HepG2 (cell line): Measurements from ENCODE around the gene AKIP1. TPM values are rescaled to one million over a fixed set of nuclear protein-coding genes. Genes with fewer than 3 reads are reported as not detected.

Experiments used
- ARID5B ChIP-seq: IDR thresholded peaks from 2 replicates; pipeline ENCODE4 v1.4.0; 2020; ENCODE audit warnings: mild to moderate bottlenecking, missing genetic modification reagents
- CBX2 ChIP-seq, 2 experiments: fragments of 200-600 bp in 1 of 2; sonication (generic); formaldehyde crosslinking in 1 of 2; IDR thresholded peaks; 2 replicates each; pipeline versions ENCODE4 v1.7.0 to v1.8.1; 2018 to 2022; ENCODE audit warnings: low read depth in 2 of 2, low read length in 1 of 2, mild to moderate bottlenecking in 1 of 2, missing genetic modification reagents in 1 of 2
- CREBL2 ChIP-seq: sonication (generic); formaldehyde crosslinking; IDR thresholded peaks from 2 replicates; pipeline ENCODE4 v1.8.1; 2023; ENCODE audit warnings: missing genetic modification reagents, mild to moderate bottlenecking, borderline replicate concordance
- EP300 ChIP-seq, 3 experiments: sonication (generic) in 1 of 3; formaldehyde crosslinking in 1 of 3; IDR thresholded peaks; 2 replicates each; pipeline versions ENCODE4 v1.5.1 to v1.6.1; 2011 to 2020; ENCODE audit warnings: low read depth in 2 of 3, low read length in 2 of 3, borderline replicate concordance in 1 of 3, improper control_type of control experiment in 1 of 3, mild to moderate bottlenecking in 1 of 3, missing genetic modification reagents in 1 of 3, moderate library complexity in 1 of 3
- FOXP4 ChIP-seq: sonication (generic); formaldehyde crosslinking; IDR thresholded peaks from 2 replicates; pipeline ENCODE4 v1.4.0; 2020; ENCODE audit warnings: missing genetic modification reagents
- GABPA ChIP-seq, 2 experiments: IDR thresholded peaks; 2 replicates each; pipeline ENCODE4 v1.6.1; 2011 to 2016; ENCODE audit warnings: low read depth in 2 of 2, low read length in 1 of 2, missing biosample characterization in 1 of 2, missing genetic modification characterization in 1 of 2
- GFI1 ChIP-seq: sonication (generic); formaldehyde crosslinking; IDR thresholded peaks from 2 replicates; pipeline ENCODE4 v1.5.0; 2020; ENCODE audit warnings: missing genetic modification reagents, mild to moderate bottlenecking, borderline replicate concordance
- HCFC1 ChIP-seq: fragments of 150-350 bp; IDR thresholded peaks from 2 replicates; pipeline ENCODE4 v1.6.1; 2014; ENCODE audit warnings: low read depth, low read length
- HMGXB4 ChIP-seq, 2 experiments: sonication (generic) in 1 of 2; formaldehyde crosslinking in 1 of 2; IDR thresholded peaks; 2 replicates each; pipeline versions ENCODE4 v1.4.0 to v1.6.1; 2018 to 2020; ENCODE audit warnings: missing genetic modification reagents in 2 of 2, borderline replicate concordance in 1 of 2, low read depth in 1 of 2, mild to moderate bottlenecking in 1 of 2, missing biosample characterization in 1 of 2
- MXD1 ChIP-seq: sonication (generic); formaldehyde crosslinking; IDR thresholded peaks from 2 replicates; pipeline ENCODE4 v1.4.0; 2020; ENCODE audit warnings: mild to moderate bottlenecking, missing genetic modification reagents
- MZF1 ChIP-seq: sonication (generic); formaldehyde crosslinking; IDR thresholded peaks from 2 replicates; pipeline ENCODE4 v1.8.1; 2023; ENCODE audit warnings: mild to moderate bottlenecking, missing genetic modification reagents, borderline replicate concordance
- POLR2G ChIP-seq: fragments of 200-400 bp; formaldehyde crosslinking; IDR thresholded peaks from 2 replicates; pipeline ENCODE4 v1.6.1; 2018; ENCODE audit warnings: mild to moderate bottlenecking, low read depth, low read length, moderate library complexity
- SMAD1 ChIP-seq: sonication (generic); formaldehyde crosslinking; IDR thresholded peaks from 2 replicates; pipeline ENCODE4 v1.4.0; 2020; ENCODE audit warnings: missing genetic modification reagents, low read depth, mild to moderate bottlenecking, borderline replicate concordance
- SNAI1 ChIP-seq: sonication (generic); formaldehyde crosslinking; IDR thresholded peaks from 2 replicates; pipeline ENCODE4 v1.5.0; 2020; ENCODE audit warnings: mild to moderate bottlenecking, missing genetic modification reagents, borderline replicate concordance
- ZNF101 ChIP-seq: sonication (generic); formaldehyde crosslinking; IDR thresholded peaks from 2 replicates; pipeline ENCODE4 v1.4.0; 2020; ENCODE audit warnings: mild to moderate bottlenecking, low read depth, missing genetic modification reagents, borderline replicate concordance
- ZNF441 ChIP-seq: sonication (generic); formaldehyde crosslinking; IDR thresholded peaks from 2 replicates; pipeline ENCODE4 v1.7.0; 2021; ENCODE audit warnings: missing genetic modification reagents, borderline replicate concordance
- polyA plus RNA-seq, 8 experiments: library from polyadenylated mRNA; depleted of rRNA in 3 of 8; stranded (reverse) in 7 of 8; unstranded in 1 of 8; fragments of >200 nt; fragmentation: Illumina TruSeq in 4 of 8; extraction: Trizol in 4 of 8; gene quantifications; 2 replicates each; pipeline versions ENCODE4 v1.2.1 to v1.2.3, GENCODE V29; 2011 to 2016; ENCODE audit warnings: low read depth in 4 of 8, missing spikeins in 1 of 8, mixed read lengths in 1 of 8; ENCODE audit not compliant: insufficient read depth in 1 of 8
- total RNA-seq, 5 experiments: library from RNA; depleted of rRNA; stranded (reverse); fragments of >200 nt; fragmentation: Illumina TruSeq; extraction: Trizol; gene quantifications; 2 replicates each; pipeline ENCODE4 v1.2.3, GENCODE V29; 2016; ENCODE audit warnings: low read depth in 1 of 5

AKIP1 gene
- total and polyA plus RNA-seq, 2 of the 13 experiments (the other 11 are each of a cell fraction or from before 2014, with no cell fraction given): 10.0 to 20.3 TPM

- peak; percentile 71 to 79 for TF ChIP-seq HMGXB4 (CRISPR knock-in tag; IDR thresholded peaks at IDR 0.05; ENCODE audit: borderline replicate concordance in 1 of 2, low read depth in 1 of 2)
- TF ChIP-seq SNAI1 (CRISPR knock-in tag): no peak
- TF ChIP-seq ZNF441 (CRISPR knock-in tag): no peak; the same call in 1 of the 2 replicates
- TF ChIP-seq CREBL2 (CRISPR knock-in tag): 0 out of 2 replicates have a peak, but pooled peaks have one; percentile 62
- TF ChIP-seq MXD1 (CRISPR knock-in tag): peak; percentile 64
- peak; percentile 74; the same call in 1 of the 2 replicates for TF ChIP-seq GFI1 (CRISPR knock-in tag)
- peak; percentile 93 for TF ChIP-seq POLR2G
- peak; percentile 58 for TF ChIP-seq ARID5B (CRISPR knock-in tag)
- no peak for TF ChIP-seq ZNF101 (CRISPR knock-in tag)
- TF ChIP-seq EP300 (IDR thresholded peaks at IDR 0.05; ENCODE audit: low read depth in 2 of 2, low read length in 2 of 2): no peak
- no peak for TF ChIP-seq EP300 (CRISPR knock-in tag; IDR thresholded peaks at IDR 0.05; ENCODE audit: borderline replicate concordance)
- peak; percentile 83 for TF ChIP-seq GABPA (IDR thresholded peaks at IDR 0.05; ENCODE audit: low read depth, low read length)
- peak; percentile 94 for TF ChIP-seq GABPA (CRISPR knock-in tag; IDR thresholded peaks at IDR 0.05; ENCODE audit: low read depth)
- 0 out of 2 replicates have a peak, but pooled peaks have one; percentile 0 for TF ChIP-seq MZF1
- no peak for TF ChIP-seq FOXP4 (CRISPR knock-in tag)
- TF ChIP-seq HCFC1: peak; percentile 56
- no peak for TF ChIP-seq CBX2 (IDR thresholded peaks at IDR 0.05; ENCODE audit: low read depth, low read length)
- TF ChIP-seq CBX2 (CRISPR knock-in tag; IDR thresholded peaks at IDR 0.05; ENCODE audit: low read depth): no peak
- TF ChIP-seq SMAD1 (CRISPR knock-in tag): peak; percentile 89; the same call in 1 of the 2 replicates
Observed at GRCh38 chr11:8964324-8965320, 53.6 kb downstream of the AKIP1 start, which contains the start of gene TMEM9B (continued).
